ENCODE data around the gene ZMYM2.

- TF ChIP-seq EZH2phosphoT487 (IDR thresholded peaks at IDR 0.05; ENCODE audit: low read length) (no peak), CTCF (IDR thresholded peaks at IDR 0.05; ENCODE audit: low read length) (no peak), EZH2 (optimal IDR thresholded peaks at IDR 0.05; ENCODE audit: low read depth, low read length) (no peak)
These were observed at the start of gene ZMYM2 for GRCh38 chr13:19958155-19959111.
